ES-I3 (cell line): Measurements from ENCODE around the gene TBX2.

Experiments
- H3K36me3 ChIP-seq: 2 replicates; pipeline ENCODE4 v1.6.1; 2013; ENCODE audit warnings: mild to moderate bottlenecking, low read length, control low read depth, moderate library complexity; ENCODE audit not compliant: insufficient read depth
- H3K4me1 ChIP-seq: 2 replicates; pipeline ENCODE4 v1.6.1; 2013; ENCODE audit warnings: mild to moderate bottlenecking, control low read depth, low read length; ENCODE audit not compliant: insufficient read depth
- H3K9ac ChIP-seq: 2 replicates; pipeline ENCODE4 v1.6.1; 2013; ENCODE audit warnings: low read depth, mild to moderate bottlenecking, low read length, moderate library complexity
- H3K9me3 ChIP-seq: 2 replicates; pipeline ENCODE4 v1.6.1; 2013; ENCODE audit warnings: mild to moderate bottlenecking, low read length, moderate library complexity; ENCODE audit not compliant: control insufficient read depth, insufficient read depth

The TBX2 gene

DNA sequence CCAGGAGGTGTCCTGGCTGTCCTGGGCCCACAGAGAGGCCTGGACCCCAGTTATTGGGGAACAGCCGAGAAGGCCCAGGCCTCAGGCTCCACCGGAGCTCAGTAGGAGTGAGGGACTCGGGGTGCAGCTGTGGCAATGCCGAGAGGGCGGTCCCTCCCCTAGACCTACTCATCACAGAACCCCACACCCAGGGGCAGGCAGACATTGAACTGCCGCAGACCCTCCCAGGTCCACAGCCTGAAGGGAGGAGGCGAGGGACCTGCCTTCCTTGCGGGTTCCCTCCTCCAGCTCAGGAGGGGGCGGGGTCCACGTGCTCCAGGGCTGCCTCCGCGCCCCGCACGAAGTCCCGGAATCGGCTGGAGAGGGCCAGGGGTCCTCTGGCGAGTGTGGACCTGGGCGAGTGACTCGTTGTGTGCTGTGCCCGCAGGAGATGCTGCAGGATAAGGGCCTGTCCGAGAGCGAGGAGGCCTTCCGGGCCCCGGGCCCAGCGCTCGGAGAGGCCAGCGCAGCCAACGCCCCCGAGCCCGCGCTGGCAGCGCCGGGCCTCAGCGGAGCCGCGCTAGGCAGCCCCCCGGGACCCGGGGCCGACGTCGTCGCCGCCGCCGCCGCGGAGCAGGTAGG is 56.5 kb downstream of the TBX2 start:
- peaks cover 5% of the 10 kb centered on the region for H3K4me1 ChIP-seq
- H3K9me3 ChIP-seq, result no peaks in the 10 kb centered on the region

DNA sequence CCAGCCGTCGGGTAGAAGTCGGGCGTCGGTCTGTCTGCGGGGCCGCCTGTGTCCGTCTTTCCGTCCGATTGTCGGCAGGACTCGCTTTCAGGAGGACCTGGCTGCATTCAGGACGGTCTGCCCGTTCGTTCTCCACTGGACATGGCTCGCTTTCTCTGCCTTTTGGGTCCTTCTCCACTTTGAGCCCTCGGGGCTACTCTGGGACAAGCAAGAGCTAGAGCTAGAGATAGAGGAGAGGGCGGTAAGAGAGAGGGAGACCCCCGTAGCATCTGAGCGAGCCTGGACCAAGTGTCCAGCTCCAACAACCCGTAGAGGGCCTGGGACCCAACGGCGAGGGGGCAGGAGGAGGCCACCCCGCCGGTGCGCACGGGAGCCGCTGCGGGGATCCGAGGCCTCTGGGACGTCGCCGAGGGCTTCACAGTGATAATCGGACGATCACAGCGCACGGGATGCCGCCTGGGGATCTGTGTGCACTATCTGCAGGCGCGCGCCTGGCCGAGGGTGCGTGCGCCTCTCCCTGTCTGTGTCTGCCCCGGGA is 57.1 kb downstream of the TBX2 start:
- Histone ChIP-seq H3K9ac (peak overlapping the region; percentile 31; the same call in 1 of the 2 replicates), H3K36me3 (no peaks in the 10 kb centered on the region), H3K9me3 (no peaks in the 10 kb centered on the region), H3K4me1 (peaks cover 5% of the 10 kb centered on the region)

More for the DNA sequence above, 56.5 kb downstream of the TBX2 start:
- Histone ChIP-seq H3K36me3 (no peaks in the 10 kb centered on the region), H3K9ac (no peak overlapping the region)

DNA sequence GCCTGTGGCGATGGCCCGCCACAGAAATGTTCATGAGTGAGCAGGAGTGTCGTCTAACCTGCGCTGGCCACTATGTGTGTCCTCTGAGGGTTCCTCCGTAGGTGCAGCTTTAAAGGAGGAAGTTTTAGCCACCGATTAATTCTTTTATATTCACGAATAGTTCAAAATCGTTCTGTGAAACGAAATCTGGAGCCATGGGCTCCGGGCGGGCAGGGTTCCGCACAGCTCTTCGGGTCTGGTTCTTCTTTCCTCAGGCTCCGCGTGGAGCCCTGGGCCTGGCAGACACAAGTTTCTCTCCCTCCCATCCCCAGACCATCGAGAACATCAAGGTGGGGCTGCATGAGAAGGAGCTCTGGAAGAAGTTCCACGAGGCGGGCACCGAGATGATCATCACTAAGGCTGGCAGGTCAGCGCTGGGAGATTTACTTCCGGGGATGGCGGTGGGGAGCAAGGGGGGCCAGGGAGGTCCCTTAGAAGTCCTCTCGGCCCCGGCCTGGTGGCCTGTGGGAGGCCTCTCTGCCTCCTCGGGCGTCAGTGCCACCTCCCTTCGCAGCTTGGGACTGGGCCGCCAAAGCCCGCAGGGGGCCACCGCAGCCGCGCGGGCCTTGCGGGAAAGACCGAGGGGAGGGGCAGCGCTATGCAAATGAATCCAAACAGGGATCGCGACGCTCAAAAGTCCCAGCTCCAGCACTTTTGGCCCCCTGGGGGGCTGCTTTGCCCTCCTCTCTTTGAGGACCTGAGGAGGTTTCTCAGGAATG is 57.8 kb downstream of the TBX2 start:
- no peaks in the 10 kb centered on the region for H3K9me3 ChIP-seq
- peaks cover 5% of the 10 kb centered on the region for H3K4me1 ChIP-seq
- no peaks in the 10 kb centered on the region for H3K36me3 ChIP-seq

DNA sequence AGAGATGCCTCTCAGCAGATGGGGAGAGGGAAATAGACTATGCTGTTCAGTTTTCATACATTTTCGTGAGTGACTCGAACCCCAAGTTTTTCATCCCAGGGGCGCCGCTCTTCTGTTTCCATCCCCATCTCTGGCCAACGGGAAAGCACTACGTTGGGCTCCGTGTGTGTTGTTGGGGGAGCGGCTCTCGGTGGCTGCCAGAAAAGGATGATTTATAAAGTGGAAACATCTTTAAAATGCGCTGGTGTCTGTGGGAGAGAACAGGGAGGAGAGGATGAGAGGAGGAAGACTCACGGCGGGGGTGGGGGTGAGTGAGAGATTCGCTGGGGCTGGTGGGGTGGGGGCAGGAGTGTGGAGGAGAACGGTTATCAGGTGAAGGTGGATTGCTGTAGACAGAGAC is 58.4 kb downstream of the TBX2 start:
- no peaks in the 10 kb centered on the region for H3K36me3 ChIP-seq
- H3K9me3 ChIP-seq, result no peaks in the 10 kb centered on the region
- peaks cover 9% of the 10 kb centered on the region for H3K4me1 ChIP-seq
- H3K9ac ChIP-seq, result peak overlapping the region; percentile 31; the same call in 1 of the 2 replicates

More for the DNA sequence above, 57.8 kb downstream of the TBX2 start:
- H3K9ac ChIP-seq, result peak overlapping the region; percentile 31; the same call in 1 of the 2 replicates

DNA sequence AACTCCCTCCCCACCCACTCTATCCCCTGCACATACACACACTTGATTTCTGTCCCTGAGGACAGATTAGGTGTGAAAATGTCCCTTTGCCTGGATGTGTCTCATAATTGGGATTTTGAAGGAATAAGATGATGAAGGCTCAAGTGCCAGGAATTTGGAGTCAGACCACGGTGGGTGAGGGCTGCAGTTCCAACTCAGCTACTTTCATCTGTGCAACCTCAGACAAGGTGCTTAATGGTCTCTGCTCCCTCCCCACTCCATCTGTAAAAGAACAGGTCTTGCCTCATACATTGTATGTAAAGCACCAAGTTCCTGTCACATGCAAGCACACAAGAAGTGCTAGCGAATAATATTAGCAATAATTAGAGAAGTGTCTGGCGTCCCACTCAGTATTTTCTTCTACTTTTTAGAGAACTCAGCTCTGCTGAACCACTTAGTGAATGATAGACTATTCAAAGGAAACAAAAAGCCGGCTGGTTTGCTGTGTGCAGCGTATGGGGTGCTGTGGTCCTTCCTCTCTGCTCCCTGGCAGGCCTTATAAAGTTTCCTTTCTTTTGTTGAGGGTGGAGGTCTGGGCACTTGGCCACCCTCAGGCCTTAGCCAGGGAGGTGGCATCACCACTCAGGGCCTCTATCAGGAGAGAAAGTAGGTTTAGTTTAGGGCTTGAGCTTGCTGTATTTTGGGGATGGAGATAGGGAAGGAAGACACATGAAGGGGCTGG is 58.9 kb downstream of the TBX2 start:
- H3K4me1 ChIP-seq, result peaks cover 12% of the 10 kb centered on the region
- no peaks in the 10 kb centered on the region for H3K36me3 ChIP-seq
- no peaks in the 10 kb centered on the region for H3K9me3 ChIP-seq
- H3K9ac ChIP-seq, result no peak overlapping the region
